PC-9 (cell line): Measurements from ENCODE around the gene PYGB. TPM values are rescaled to one million over a fixed set of nuclear protein-coding genes. Genes with fewer than 3 reads are reported as not detected.
A peak's percentile ranks its signal among the peaks of the same experiment; 100 is the strongest.

Source experiments
- Bru-seq: library from RNA; stranded (reverse); fragments of 400-500 nt; gene quantifications from one replicate; lab custom pipeline; 2021; lab: Mats Ljungman, UMichigan
- BruChase-seq, 2 experiments: library from RNA; stranded (reverse); fragments of 400-500 nt; gene quantifications; one replicate each; lab custom pipeline; 2021; lab: Mats Ljungman, UMichigan
- BruUV-seq: library from RNA; stranded (reverse); fragments of 400-500 nt; replicated peaks from 2 replicates; lab custom pipeline; 2021; lab: Mats Ljungman, UMichigan
- CTCF ChIA-PET: fragments of 300-600 bp; sonication (Branson Sonifier 250); formaldehyde crosslinking; loops from one replicate; lab custom pipeline; 2022; ENCODE audit warnings: antibody characterized with exemption; lab: Charles Lee
- POLR2A ChIA-PET: fragments of 300-600 bp; sonication (Branson Sonifier 250); formaldehyde crosslinking; loops from one replicate; lab custom pipeline; 2022; ENCODE audit warnings: antibody characterized with exemption; ENCODE audit not compliant: unreplicated experiment; lab: Charles Lee
- DNase-seq, 2 experiments: peaks; one replicate each; pipeline versions ENCODE4 v3.0.0 to v3.0.0-alpha.2; 2015 to 2022; ENCODE audit warnings: mixed read lengths in 1 of 2
- H2AFZ ChIP-seq: fragments of 200-600 bp; sonication (generic); 2 replicates; pipeline ENCODE4 v1.8.1; 2017; ENCODE audit warnings: antibody characterized with exemption
- H3F3A ChIP-seq: fragments of 200-600 bp; sonication (generic); 2 replicates; pipeline ENCODE4 v1.8.1; 2017; ENCODE audit warnings: antibody characterized with exemption, mild to moderate bottlenecking, low read depth; ENCODE audit not compliant: insufficient read depth
- H3K27ac ChIP-seq: fragments of 200-600 bp; sonication (generic); 2 replicates; pipeline ENCODE4 v1.6.1; 2016; ENCODE audit warnings: mixed run types
- H3K27me3 ChIP-seq: fragments of 200-600 bp; sonication (generic); 2 replicates; pipeline ENCODE4 v1.6.1; 2016; ENCODE audit warnings: low read depth, mixed run types; ENCODE audit not compliant: insufficient read depth
- H3K36me3 ChIP-seq: fragments of 200-600 bp; sonication (generic); 2 replicates; pipeline ENCODE4 v1.6.1; 2016; ENCODE audit warnings: low read depth, mixed run types
- H3K4me1 ChIP-seq: fragments of 200-600 bp; sonication (generic); replicated peaks from 2 replicates; pipeline ENCODE4 v1.6.1; 2016; ENCODE audit warnings: mixed run types; ENCODE audit not compliant: insufficient read depth
- H3K4me2 ChIP-seq: fragments of 200-600 bp; sonication (generic); 2 replicates; pipeline ENCODE4 v1.6.1; 2017; ENCODE audit warnings: mixed run types
- H3K4me3 ChIP-seq: fragments of 200-600 bp; sonication (generic); 2 replicates; pipeline ENCODE4 v1.6.1; 2016; ENCODE audit warnings: mixed run types
- H3K79me2 ChIP-seq: fragments of 200-600 bp; sonication (generic); 2 replicates; pipeline ENCODE4 v1.6.1; 2017; ENCODE audit warnings: low read depth, mixed run types
- H3K9me2 ChIP-seq: fragments of 200-600 bp; sonication (generic); 2 replicates; pipeline ENCODE4 v1.8.1; 2017; ENCODE audit warnings: mild to moderate bottlenecking; ENCODE audit not compliant: insufficient read depth
- H3K9me3 ChIP-seq: fragments of 200-600 bp; sonication (generic); 2 replicates; pipeline ENCODE4 v1.8.1; 2016; ENCODE audit warnings: low read depth; ENCODE audit not compliant: insufficient read depth
- H4K20me1 ChIP-seq: fragments of 200-600 bp; sonication (generic); 2 replicates; pipeline ENCODE4 v1.8.1; 2017; ENCODE audit not compliant: insufficient read depth
- CTCF ChIP-seq: fragments of 200-600 bp; sonication (generic); conservative IDR thresholded peaks from 2 replicates; pipeline ENCODE4 v1.6.1; 2017; ENCODE audit warnings: mixed run types, antibody characterized with exemption, mild to moderate bottlenecking, moderate library complexity
- EZH2 ChIP-seq: fragments of 200-600 bp; sonication (generic); IDR thresholded peaks from 2 replicates; pipeline ENCODE4 v1.8.0; 2017; ENCODE audit warnings: antibody characterized with exemption, low read depth
- intact Hi-C: fragments of 100-400 bp; cut with micrococcal nuclease; formaldehyde crosslinking; loops from one replicate; pipeline ENCODE4 v1.10.0; 2022; ENCODE audit not compliant: unreplicated experiment
- long read RNA-seq: library from polyadenylated mRNA; stranded (forward); transcript quantifications from one replicate; pipeline ENCODE4 v2.0.0, GENCODE V29; 2022
- total RNA-seq: library from RNA; stranded (reverse); gene quantifications from 2 replicates; pipeline ENCODE4 v1.2.3, GENCODE V29; 2021

The PYGB gene
- total RNA-seq (127 and 133 TPM in 2 replicates), Bru-seq, nascent RNA (percentile 83 among the genes with signal in this experiment), BruChase-seq, experiment 1, labeled RNA remaining after a 2-hour chase (percentile 81 among the genes with signal in this experiment), BruChase-seq, experiment 2, labeled RNA remaining after a 6-hour chase (percentile 90 among the genes with signal in this experiment)
- long read RNA-seq, full-length matches to known transcripts = 169 of 228 reads
- long read RNA-seq, partial matches to known transcripts = 23 of 228 reads
- long read RNA-seq, other reads (novel, unspliced or antisense) = 36 of 228 reads

- ChIA-PET CTCF (interaction anchor here (0.5 to 2.4 kb wide), 5 partner anchors 25 to 329 kb away, joined by 3 to 22 read pairs (median 4); partner anchors contain the start of gene GINS1), POLR2A (interaction anchor here (0.5 to 1.4 kb wide), 6 partner anchors 12 to 1208 kb away, joined by 3 to 16 read pairs (median 5); no protein-coding TSS in a partner anchor)
- H3K27me3 ChIP-seq = no peaks in the 10 kb centered on the region
- H3F3A ChIP-seq = peaks cover 21% of the 10 kb centered on the region
- BruUV-seq = no TSS peak
- H3K9me3 ChIP-seq = no peaks in the 10 kb centered on the region
- TF ChIP-seq EZH2 = no peak
- TF ChIP-seq CTCF = no peak
- intact Hi-C loops = loop anchor here (1.0 to 2.0 kb wide), 2 partner anchors 10 to 51 kb away; no protein-coding TSS in a partner anchor
- peaks cover 58% of the 10 kb centered on the region for H3K4me1 ChIP-seq
- H3K27ac ChIP-seq = peak within 1 kb of the TSS; percentile 83
- H4K20me1 ChIP-seq = peaks cover 39% of the 10 kb centered on the region
- peak; percentile 65 to 77 for DNase-seq
- H3K9me2 ChIP-seq = no peaks in the 10 kb centered on the region
- H3K4me2 ChIP-seq = peak within 1 kb of the TSS; percentile 86
- peak within 1 kb of the TSS; percentile 96 for H3K4me3 ChIP-seq
- H2AFZ ChIP-seq = peak within 1 kb of the TSS; percentile 76
- peaks cover 12% of the 10 kb centered on the region; the same call in 1 of the 2 replicates for H3K36me3 ChIP-seq
- peaks cover 60% of the 10 kb centered on the region for H3K79me2 ChIP-seq
Observed at GRCh38 chr20:25247956-25248785, at the start of gene PYGB. Gene PYGB, plus strand, starts transcription at chr20:25248085. Its CDS starts 94 bp downstream, at chr20:25248179.

GRCh38 chr20:25198663-25199383, 49.1 kb upstream of the PYGB start:
- H3K4me2 ChIP-seq = no peak overlapping the region
- H3K4me1 ChIP-seq = peaks cover 16% of the 10 kb centered on the region
- intact Hi-C loops = loop anchor here (5.0 kb wide), 1 partner anchor 207 kb away; the partner anchor contains the start of gene APMAP
- H4K20me1 ChIP-seq = peaks cover 5% of the 10 kb centered on the region
- H3F3A ChIP-seq = no peaks in the 10 kb centered on the region; the same call in 1 of the 2 replicates
- H2AFZ ChIP-seq = no peak overlapping the region
- peaks cover 82% of the 10 kb centered on the region for H3K79me2 ChIP-seq
- H3K27me3 ChIP-seq = no peaks in the 10 kb centered on the region
- no peak overlapping the region for H3K27ac ChIP-seq
- ChIA-PET CTCF (no interaction called here), POLR2A (no interaction called here)
- no peak for DNase-seq
- peaks cover 34% of the 10 kb centered on the region; the same call in 1 of the 2 replicates for H3K36me3 ChIP-seq
- H3K9me2 ChIP-seq = no peaks in the 10 kb centered on the region
- no peaks in the 10 kb centered on the region for H3K9me3 ChIP-seq
- no peak overlapping the region for H3K4me3 ChIP-seq
- BruUV-seq = no TSS peak
- no peak for TF ChIP-seq EZH2
- TF ChIP-seq CTCF = no peak
